ENCODE measurements around the gene ZNF3.

The ZNF3 gene

GRCh38 chr7:100119072-100119969 lies 37.8 kb upstream of the ZNF3 start, which contains the start of the genes CNPY4 and TAF6 (continued):
- TF ChIP-seq, protein P1, sequence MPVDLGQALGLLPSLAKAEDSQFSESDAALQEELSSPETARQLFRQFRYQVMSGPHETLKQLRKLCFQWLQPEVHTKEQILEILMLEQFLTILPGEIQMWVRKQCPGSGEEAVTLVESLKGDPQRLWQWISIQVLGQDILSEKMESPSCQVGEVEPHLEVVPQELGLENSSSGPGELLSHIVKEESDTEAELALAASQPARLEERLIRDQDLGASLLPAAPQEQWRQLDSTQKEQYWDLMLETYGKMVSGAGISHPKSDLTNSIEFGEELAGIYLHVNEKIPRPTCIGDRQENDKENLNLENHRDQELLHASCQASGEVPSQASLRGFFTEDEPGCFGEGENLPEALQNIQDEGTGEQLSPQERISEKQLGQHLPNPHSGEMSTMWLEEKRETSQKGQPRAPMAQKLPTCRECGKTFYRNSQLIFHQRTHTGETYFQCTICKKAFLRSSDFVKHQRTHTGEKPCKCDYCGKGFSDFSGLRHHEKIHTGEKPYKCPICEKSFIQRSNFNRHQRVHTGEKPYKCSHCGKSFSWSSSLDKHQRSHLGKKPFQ (tag by site-specific recombination; IDR thresholded peaks at IDR 0.05), result 0 out of 2 replicates have a peak, but pooled peaks have one; percentile 16
- TF ChIP-seq, protein P2, sequence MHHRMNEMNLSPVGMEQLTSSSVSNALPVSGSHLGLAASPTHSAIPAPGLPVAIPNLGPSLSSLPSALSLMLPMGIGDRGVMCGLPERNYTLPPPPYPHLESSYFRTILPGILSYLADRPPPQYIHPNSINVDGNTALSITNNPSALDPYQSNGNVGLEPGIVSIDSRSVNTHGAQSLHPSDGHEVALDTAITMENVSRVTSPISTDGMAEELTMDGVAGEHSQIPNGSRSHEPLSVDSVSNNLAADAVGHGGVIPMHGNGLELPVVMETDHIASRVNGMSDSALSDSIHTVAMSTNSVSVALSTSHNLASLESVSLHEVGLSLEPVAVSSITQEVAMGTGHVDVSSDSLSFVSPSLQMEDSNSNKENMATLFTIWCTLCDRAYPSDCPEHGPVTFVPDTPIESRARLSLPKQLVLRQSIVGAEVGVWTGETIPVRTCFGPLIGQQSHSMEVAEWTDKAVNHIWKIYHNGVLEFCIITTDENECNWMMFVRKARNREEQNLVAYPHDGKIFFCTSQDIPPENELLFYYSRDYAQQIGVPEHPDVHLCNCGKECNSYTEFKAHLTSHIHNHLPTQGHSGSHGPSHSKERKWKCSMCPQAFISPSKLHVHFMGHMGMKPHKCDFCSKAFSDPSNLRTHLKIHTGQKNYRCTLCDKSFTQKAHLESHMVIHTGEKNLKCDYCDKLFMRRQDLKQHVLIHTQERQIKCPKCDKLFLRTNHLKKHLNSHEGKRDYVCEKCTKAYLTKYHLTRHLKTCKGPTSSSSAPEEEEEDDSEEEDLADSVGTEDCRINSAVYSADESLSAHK (tag by site-specific recombination; IDR thresholded peaks at IDR 0.05), result no peak; the same call in 1 of the 2 replicates
- TF ChIP-seq YY2 (tag by site-specific recombination; IDR thresholded peaks at IDR 0.05) (peak; percentile 93), ZBTB8A (tag by site-specific recombination; IDR thresholded peaks at IDR 0.05) (0 out of 2 replicates have a peak, but pooled peaks have one; percentile 9), ZNF146 (tag by site-specific recombination; IDR thresholded peaks at IDR 0.05) (peak; percentile 18; the same call in 1 of the 2 replicates), ZNF155 (tag by site-specific recombination; IDR thresholded peaks at IDR 0.05) (no peak), ZNF654 (tag by site-specific recombination; IDR thresholded peaks at IDR 0.05; ENCODE audit: low read depth) (no peak), ZBTB7A (tag by site-specific recombination; IDR thresholded peaks at IDR 0.05; ENCODE audit: low read depth) (peak; percentile 91), ZFP69B (tag by site-specific recombination; IDR thresholded peaks at IDR 0.05) (peak; percentile 99), YY1 (tag by site-specific recombination; IDR thresholded peaks at IDR 0.05) (peak; percentile 98), IKZF3 (tag by site-specific recombination; IDR thresholded peaks at IDR 0.05) (no peak), ZNF558 (tag by site-specific recombination; IDR thresholded peaks at IDR 0.05) (0 out of 2 replicates have a peak, but pooled peaks have one; percentile 36), ZNF692 (tag by site-specific recombination; IDR thresholded peaks at IDR 0.05) (peak; percentile 99)
- TF ChIP-seq, protein P3, sequence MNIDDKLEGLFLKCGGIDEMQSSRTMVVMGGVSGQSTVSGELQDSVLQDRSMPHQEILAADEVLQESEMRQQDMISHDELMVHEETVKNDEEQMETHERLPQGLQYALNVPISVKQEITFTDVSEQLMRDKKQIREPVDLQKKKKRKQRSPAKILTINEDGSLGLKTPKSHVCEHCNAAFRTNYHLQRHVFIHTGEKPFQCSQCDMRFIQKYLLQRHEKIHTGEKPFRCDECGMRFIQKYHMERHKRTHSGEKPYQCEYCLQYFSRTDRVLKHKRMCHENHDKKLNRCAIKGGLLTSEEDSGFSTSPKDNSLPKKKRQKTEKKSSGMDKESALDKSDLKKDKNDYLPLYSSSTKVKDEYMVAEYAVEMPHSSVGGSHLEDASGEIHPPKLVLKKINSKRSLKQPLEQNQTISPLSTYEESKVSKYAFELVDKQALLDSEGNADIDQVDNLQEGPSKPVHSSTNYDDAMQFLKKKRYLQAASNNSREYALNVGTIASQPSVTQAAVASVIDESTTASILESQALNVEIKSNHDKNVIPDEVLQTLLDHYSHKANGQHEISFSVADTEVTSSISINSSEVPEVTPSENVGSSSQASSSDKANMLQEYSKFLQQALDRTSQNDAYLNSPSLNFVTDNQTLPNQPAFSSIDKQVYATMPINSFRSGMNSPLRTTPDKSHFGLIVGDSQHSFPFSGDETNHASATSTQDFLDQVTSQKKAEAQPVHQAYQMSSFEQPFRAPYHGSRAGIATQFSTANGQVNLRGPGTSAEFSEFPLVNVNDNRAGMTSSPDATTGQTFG (tag by site-specific recombination; IDR thresholded peaks at IDR 0.05; ENCODE audit: borderline replicate concordance), result no peak

- Histone ChIP-seq H3K36me3 (ENCODE audit: control insufficient read depth in 2 of 2, insufficient read depth in 1 of 2, low read length in 2 of 2) (peaks cover 0 to 14% of the 10 kb centered on the region in 2 experiments; a peak in 2 of 3 replicates), H3K9me3 (ENCODE audit: control insufficient read depth, insufficient read depth, low read depth, low read length) (no peaks in the 10 kb centered on the region), H3K4me1 (ENCODE audit: control insufficient read depth, insufficient read depth, low read length) (peaks cover 3% of the 10 kb centered on the region; the same call in 1 of the 2 replicates), H3K4me3 (ENCODE audit: low read depth, low read length) (peak overlapping the region; percentile 90), H3K27ac (ENCODE audit: extremely low read depth, low read depth, low read length) (peak overlapping the region; percentile 87)
- CTCF ChIA-PET, result interaction anchor here (1.4 kb wide), 1 partner anchor 14 kb away, joined by 3 read pairs; no protein-coding TSS in a partner anchor
- POLR2A ChIA-PET, result no interaction called here
- TF ChIP-seq, protein P4, sequence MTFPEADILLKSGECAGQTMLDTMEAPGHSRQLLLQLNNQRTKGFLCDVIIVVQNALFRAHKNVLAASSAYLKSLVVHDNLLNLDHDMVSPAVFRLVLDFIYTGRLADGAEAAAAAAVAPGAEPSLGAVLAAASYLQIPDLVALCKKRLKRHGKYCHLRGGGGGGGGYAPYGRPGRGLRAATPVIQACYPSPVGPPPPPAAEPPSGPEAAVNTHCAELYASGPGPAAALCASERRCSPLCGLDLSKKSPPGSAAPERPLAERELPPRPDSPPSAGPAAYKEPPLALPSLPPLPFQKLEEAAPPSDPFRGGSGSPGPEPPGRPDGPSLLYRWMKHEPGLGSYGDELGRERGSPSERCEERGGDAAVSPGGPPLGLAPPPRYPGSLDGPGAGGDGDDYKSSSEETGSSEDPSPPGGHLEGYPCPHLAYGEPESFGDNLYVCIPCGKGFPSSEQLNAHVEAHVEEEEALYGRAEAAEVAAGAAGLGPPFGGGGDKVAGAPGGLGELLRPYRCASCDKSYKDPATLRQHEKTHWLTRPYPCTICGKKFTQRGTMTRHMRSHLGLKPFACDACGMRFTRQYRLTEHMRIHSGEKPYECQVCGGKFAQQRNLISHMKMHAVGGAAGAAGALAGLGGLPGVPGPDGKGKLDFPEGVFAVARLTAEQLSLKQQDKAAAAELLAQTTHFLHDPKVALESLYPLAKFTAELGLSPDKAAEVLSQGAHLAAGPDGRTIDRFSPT (tag by site-specific recombination; IDR thresholded peaks at IDR 0.05), result peak; percentile 55; the same call in 1 of the 2 replicates
- 0 out of 2 replicates have a peak, but pooled peaks have one; percentile 78 for TF ChIP-seq ZBTB48 (tag by site-specific recombination; IDR thresholded peaks at IDR 0.05)
- TF ChIP-seq ZFP3 (tag by site-specific recombination; IDR thresholded peaks at IDR 0.05; ENCODE audit: low read depth), result peak; percentile 100
- TF ChIP-seq ZNF692 (tag by site-specific recombination; IDR thresholded peaks at IDR 0.05), result peak; percentile 67; the same call in 1 of the 2 replicates
- 0 out of 2 replicates have a peak, but pooled peaks have one; percentile 50 for TF ChIP-seq ZNF580 (tag by site-specific recombination; IDR thresholded peaks at IDR 0.05)
- TF ChIP-seq, protein P1 (tag by site-specific recombination; IDR thresholded peaks at IDR 0.05), result peak; percentile 39; the same call in 1 of the 2 replicates
Observed at GRCh38 chr7:100118388-100119071, 37.0 kb upstream of the ZNF3 start.

Data from HEK293 (cell line).